GM21825 (cell line): Measurements from ENCODE around the gene ZDHHC24.
A peak's percentile ranks its signal among the peaks of the same experiment; 100 is the strongest.
"Not testable (repeated sequence)": the region's sequence is repeated elsewhere in the genome, so short reads cannot be mapped to it uniquely, and the experiment has no call there.

Experiments used
- ATAC-seq: cut with Tn5 transposase; IDR thresholded peaks from one replicate; pipeline ENCODE4 v1.9.1; 2021; ENCODE audit warnings: mild to moderate bottlenecking, moderate library complexity; ENCODE audit not compliant: unreplicated experiment

ZDHHC24 gene

DNA sequence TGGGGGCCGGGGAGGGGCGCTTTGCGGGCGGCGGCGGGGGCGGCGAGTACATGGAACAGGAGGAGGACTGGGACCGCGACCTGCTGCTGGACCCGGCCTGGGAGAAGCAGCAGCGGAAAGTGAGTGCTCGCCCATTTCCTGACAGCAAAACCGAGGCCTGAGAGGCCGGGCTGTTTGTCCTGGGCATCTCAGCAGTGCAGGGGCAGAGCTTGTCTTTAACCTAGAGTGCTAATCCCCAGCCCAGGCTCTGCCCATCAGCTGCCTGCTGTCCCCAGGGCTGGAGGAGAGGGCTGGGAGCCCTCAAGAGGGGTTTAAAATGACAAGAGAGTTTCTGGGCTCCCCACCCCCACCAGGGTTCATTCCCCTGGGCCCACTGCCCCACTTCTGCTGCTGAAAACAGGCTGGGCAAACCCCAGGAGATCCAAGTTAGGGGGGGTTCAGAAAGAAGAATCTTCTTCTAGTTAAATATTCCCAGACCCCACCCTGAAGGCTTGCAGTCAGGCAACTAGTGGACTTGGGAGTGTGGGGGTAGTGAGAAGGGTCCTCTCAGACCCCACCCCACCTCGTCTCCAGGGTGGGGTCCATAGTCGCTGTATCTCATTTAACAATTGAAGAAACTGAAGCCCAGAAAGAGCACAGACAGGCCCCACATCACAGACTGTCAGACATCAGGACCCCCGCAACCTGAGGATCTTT, 1.3 kb upstream of the ZDHHC24 start:
- ATAC-seq, result no peak

DNA sequence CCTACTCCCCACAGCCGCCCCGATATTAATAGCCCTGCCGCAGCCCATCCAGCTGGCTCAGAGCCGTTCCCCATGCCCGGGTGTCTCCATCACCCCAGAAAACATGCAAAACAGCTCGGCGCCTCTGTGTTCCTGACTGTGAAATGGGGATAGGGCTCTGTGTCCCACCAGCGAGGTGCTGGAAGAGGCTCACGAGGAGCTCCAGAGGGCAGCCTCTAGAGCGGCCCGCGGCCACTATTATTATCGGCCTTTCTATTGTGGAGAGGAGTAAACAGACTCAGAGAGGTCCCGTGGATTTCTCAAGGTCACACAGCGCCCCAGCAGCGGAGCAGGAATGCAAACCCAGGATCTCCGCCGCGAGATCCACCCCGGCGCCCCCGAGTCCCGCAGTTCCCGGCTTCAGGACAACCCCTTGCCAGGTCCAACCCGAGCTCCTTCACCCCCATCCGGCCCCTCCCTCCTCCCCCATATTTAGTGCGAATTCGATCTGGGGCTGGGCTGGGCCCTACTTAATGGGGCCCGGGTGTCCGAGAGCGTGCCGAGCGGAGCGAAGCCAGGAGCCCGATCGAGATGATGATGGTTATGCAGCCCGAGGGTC, 619 bp upstream of the ZDHHC24 start, which contains the start of gene ACTN3:
Gene ACTN3 (plus strand): TSS at position 536 of the 598 bp plus-strand sequence. CDS start 35 bp downstream, at position 571.
- ATAC-seq, result no peak

DNA sequence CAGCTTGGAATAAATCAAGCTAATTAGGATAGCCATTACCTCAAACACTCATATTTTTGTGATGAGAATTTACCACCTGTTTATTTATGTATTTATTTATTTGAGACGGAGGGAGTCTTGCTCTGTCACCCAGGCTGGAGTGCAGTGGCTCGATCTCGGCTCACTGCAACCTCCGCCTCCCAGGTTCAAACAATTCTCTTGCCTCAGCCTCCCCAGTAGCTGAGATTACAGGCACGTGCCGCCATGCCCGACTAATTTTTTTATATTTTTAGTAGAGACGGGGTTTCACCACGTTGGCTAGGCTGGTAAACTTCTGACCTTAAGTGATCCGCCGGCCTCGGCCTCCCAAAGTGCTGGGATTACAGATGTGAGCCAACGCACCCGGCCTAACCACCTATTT, 896 bp downstream of the ZDHHC24 start:
- not testable (repeated sequence) for ATAC-seq

DNA sequence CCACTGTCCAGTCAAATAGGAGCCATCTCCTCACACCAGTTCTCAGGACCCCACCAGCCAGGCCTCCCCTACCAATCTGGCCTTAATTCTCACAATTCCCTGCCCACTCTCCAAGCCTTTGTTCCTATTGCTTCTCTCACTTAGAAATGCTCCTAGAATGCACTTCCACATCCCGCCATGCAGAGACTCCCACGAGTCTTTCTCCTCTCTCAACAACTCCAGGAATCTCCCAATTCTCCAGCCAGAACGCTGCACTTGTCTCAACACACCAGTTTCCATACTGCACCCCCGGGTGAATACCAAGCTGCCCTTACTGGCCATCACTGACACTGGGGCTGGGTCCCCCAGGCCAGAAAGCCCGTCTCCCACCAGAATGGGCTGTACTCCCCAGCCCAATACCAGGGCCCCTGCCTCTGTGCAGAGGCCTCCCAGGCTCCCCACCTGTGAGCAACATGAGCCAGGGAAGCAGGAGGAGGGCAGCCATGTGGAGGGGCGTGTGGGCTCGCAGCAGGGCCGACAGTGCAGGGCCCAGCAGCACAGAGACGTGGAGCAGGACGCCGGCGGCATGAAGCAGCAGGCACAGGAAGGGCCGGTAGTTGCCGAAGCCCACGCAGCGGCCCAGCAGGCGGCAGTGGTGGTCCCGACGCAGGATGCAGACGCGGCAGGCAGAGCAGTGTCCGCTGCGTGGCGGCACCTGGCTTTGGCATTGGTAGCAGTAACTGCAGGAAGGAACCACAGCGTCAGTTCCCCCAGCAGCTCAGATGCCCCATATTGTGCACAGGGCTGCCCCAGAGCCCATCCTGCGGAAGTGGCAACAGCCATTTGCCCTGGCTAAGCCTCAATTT, 2.4 kb downstream of the ZDHHC24 start:
- ATAC-seq, result no peak

DNA sequence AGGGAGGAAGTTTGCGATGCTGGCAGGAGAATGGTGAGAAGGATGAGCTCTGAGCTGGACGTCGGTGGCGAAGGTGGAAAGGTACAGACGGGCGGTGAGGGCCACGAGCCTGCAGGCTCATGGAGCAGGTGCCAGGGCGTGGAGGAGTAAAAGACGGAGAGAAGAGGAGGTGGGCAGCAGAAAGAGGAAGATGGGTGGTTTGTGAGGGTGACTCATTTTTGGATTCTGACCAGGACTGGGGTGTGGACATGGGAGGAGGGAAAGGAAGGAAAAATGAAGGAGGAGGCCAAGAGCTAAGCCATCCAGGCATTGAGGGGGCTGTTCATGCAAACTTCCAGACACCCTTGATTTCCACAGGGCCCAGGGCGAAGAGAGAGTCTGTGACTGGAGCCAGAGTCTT, 3.5 kb downstream of the ZDHHC24 start:
- ATAC-seq, result no peak

DNA sequence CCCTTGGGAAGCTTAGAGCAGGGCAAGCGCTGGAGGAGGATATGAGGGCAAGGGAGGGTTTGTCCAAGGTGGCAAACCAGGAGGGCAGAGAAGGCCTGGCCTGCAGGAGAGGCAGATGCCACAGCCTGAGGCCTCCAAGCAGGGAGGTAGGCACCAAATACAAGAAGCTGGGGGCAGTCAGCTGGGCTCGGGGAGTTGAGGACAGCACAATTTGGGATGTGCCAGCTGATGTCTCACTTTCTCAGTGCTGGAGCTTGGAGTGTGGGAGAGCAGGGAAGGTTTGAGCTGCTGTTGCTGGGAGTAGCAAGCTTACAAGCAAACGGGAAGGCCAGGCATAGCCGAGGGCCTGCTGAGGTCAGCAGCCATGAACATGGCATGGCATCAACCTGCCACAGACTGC, 4.0 kb downstream of the ZDHHC24 start:
- no peak for ATAC-seq

DNA sequence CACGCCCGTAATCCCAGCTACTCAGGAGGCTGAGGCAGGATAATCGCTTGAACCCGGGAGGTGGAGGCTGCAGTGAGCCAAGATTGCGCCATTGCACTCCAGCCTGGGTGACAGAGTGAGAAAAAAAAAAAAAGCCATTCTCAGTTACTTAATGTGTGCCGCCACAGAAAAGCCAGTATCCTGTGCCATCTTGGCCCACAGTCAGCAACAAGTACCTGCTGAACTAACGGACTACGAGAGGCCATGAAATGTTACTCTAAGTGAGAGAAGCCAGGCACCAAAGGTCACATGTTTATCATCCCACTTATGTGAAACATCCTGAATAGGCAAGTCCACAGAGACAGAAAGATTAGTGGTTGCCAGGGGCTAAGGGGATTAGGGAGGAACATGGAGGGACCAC, 5.2 kb downstream of the ZDHHC24 start:
- not testable (repeated sequence) for ATAC-seq

DNA sequence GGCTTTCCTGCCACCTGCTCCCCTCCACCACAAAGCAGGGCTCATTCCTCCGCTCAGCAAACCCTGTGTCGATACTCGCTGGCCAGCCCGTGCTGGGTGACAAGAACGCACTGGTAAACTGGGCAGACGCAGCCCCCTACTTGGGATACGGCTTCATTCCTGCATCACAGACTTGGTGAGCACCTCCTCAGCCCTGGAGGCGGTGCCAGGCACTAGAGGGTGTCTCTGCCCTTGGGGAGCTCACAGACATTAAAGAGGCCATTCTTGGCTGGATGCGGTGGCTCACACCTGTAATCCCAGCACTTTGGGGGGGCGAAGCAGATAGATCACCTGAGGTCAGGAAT, 6.0 kb downstream of the ZDHHC24 start:
- ATAC-seq, result no peak

DNA sequence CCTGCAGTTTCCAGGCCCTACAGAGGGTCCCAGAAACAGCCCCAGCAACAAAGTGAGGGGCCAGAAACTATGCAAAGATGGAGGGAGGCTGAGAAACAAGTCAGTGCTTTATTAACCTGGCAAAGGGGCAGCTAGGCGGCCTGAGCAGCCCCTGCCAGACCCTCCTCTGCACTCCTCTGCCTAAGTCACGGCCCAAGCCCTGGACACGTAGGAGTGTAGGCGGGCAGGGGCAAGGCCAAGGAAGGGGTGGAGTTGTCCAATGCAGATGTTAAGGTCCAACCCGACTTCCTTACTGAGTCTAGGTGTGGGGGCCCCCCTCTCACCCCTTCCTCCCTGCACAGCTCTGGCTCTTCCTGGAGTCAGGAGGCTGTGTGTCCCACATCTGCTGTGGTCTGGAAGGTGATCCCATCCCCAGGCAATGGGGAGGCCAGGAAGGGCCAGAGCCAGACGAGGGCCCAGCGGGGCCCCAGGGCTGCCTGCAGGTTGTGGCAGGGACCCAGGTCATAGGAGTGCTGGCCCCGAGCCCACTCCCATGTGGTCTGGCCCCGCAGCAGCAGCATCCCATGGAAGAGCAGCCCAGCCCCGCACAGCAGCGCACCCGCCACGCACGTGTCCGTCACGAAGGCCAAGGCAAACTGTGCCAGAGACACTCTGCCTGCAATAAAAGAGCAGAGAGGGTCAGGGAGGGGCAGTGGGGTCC, 6.5 kb downstream of the ZDHHC24 start:
- ATAC-seq, result no peak

DNA sequence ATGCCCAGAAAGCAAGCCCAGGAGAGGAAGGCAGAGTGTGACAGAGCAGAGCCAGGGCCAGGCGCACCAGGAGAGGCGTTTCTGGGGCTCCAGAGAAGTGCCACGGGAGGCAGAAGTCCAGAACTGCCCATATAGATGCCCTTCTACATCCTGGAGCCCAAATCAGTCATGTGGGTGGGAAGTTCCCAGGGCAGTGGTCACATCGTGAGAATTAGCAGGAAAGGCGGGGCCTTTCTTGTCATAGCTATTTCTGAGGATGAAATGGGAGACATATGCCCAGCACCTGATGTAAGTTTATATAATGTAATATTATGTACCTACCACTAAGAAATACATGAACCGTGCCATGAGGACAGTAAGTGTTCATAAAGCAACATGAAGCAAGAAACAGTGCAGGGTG, 13.1 kb downstream of the ZDHHC24 start:
- no peak for ATAC-seq

DNA sequence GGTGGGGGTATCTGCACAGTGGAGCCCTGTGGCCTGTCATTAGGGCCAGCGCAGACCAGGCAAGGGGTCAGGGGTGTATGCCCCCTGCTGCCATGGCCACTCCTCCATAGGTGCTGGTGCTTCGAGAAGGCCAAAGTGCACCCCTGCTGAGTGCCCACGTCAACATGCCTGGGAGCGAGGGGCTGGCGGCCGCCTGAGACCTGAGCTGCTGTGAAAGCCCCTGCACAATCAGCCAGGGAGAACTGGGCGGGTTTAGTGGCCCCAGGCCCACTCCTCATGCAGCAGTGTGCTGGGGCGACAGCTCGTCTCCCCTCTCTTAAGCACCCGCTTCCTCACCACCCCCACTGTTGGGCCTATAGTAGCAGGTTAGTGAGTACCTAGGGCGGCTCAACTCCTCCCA, 14.0 kb downstream of the ZDHHC24 start:
- ATAC-seq, result no peak

DNA sequence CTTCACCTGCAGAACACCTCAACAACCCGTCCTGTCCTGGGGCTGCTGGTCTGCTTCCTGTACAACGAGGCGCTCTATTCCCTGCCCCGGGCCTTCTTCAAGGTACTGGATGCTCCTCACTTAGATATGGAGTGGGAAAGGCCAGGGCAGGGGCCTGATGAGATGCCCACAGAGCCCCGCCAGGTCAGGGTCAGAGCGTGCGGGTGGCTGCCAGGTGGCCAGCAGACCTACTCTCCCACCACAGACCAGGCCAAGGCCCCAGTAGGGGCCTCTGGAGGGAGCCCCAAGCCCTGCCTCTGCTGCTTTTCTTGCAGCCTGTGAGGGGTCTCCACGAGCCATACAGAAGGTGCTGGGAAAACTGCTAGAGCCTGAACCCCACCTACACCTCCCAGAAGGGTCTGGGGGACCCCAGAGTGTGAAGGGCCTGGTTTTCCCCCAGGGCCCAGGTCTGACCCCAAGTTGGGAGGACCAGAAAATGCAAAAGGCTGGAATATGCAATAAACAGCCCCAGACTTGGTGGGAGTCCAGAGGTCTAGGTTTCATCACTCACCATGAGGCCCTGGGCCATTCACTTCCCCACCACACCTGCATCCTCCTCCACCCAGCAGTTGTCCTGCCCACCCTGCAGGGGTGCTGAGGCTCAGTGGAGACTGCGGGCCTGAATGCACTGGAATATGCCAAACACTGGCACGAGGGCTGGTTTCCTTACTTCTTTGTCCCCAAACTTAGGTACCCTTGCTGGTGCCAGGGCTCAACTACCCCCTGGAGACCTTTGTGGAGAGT, 14.7 kb downstream of the ZDHHC24 start:
- no peak for ATAC-seq

DNA sequence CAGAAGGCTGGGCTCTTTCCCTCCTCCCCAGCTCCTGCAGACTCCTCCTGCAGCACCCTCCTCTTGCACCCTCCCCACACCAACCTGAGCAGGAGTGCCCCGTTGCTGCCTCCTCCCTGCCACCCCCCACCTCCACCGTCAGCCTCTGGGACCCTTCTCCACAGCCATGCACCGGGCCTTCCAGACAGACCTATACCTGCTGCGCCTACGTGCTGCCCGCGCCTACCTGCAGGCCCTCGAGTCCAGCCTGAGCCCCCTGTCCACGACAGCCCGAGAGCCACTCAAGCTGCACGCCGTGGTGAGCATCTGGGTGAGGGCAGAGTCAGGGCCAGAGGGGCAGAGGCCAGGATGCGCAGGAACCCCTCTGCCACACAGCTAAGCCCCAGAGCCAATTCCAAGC, 16.2 kb downstream of the ZDHHC24 start:
- no peak for ATAC-seq

DNA sequence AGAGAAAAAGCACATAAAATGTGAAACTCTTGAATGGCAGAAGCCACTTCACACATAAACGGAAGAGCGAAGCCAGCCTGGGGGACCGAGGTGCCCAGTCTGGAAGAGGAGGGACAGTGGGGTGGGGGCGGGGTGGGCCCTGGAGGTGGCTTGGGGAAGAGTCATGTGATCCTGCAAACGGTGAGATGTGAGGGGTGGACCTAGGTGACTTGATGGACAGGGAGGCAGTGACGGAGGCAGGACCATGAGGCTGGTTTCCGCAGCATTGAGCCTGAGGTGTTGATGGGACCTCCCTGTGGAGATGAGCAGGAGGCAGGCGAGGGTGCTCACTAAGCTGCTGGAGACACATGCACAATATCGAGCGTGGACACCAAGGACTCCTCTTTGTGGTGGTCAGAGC, 16.8 kb downstream of the ZDHHC24 start:
- no peak for ATAC-seq

DNA sequence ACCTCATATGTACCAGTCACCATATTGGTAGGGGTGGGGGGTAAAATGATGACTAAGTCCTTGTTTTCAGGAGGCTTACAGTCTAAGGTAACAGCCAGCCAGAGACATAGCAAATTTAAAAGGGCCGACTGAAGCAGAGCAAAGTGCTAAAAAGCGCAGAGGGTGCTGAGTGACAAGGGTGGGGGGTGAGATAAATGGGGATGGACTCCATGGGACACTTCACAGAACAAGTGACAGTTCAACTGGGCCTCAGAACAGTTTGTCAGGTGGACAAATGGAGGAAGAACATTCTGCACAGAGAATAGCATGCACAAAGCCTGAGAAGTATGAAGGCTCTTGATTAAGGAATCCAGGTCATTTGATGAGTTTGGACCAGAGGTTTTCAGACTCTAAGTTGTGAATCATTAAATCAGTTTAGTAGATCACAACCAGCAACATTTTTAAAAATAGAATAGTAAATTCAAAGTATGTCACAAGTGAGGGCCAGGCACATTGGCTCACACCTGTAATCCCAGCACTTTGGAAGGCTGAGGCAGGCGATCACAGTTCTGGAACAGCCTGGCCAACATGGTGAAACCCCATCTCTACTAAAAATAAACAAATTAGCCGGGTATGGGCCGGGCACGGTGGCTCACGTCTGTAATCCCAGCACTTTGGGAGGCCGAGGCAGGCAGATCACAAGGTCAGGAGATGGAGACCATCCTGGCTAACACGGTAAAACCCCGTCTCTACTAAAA, 21.4 kb downstream of the ZDHHC24 start:
- no peak for ATAC-seq

DNA sequence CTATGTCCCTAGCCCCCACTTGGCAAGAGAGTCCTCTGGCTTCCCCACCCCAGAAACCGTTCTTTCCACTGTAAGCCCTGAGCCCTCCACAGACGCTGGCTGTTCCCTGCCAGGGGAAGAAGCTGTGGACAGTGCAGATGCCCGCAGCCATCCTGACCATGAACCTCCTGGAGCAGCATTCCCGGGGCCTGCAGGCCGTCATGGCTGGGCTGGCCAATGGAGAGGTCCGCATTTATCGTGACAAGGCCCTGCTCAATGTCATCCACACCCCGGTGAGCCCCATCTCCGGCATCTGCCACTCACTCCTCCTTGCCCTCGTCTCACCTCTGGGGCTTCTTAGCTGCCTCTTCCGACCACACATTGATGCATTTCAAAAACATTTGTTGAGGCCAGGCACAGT, 22.2 kb downstream of the ZDHHC24 start:
- no peak for ATAC-seq

DNA sequence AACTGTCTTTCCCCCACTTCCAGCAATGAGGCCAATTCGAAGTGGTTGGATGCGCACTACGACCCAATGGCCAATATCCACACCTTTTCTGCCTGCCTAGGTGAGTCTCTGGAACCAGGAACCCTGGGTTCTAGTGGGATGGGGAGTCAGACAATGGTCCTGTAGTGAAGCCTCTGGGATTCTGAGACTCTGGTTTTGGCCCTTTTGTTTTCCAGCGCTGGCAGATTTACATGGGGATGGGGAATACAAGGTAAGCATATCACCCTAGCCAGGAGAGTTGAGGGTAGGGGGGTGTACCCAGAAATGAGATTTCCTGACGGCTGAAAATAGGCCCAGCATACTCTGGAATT, 34.9 kb downstream of the ZDHHC24 start:
- no peak for ATAC-seq

DNA sequence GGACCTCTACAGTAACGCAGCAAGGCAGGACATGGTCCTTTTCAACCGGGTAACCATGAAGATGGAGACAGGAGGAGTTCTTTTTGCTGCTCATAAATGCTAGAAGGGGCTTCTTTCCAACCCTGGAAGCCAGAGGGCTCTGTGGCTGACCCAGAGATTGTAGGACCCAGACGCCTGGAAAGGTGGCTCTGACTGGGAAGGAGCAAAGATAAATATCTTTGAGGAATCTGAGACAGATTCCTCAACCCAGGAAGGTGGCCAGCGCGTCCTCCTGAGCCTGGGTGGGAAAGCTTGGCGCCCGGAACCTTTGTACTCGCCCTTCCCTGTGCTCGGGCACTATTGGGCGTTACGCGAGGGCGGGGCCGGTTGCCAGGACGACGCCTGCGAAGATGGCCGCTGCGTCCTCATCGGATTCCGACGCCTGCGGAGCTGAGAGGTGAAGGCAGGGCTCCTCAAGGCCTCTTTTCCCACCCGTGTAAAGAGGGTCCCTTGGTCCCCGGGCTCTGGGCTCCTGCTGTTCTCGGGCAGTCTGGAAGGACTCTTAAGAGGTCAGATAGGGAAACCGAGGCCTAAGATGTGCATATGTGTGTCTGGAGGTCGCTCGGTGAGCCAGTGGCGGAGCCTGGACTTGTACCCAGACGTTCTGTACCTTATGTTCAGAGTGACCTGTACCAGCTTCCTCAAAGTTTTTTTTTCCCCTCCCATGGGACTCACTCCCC, 35.4 kb downstream of the ZDHHC24 start, which contains the start of gene BBS1:
Gene BBS1 (plus strand): TSS at position 365 of the 719 bp plus-strand sequence. CDS start 25 bp downstream, at position 390.
- ATAC-seq, result peak; percentile 89

DNA sequence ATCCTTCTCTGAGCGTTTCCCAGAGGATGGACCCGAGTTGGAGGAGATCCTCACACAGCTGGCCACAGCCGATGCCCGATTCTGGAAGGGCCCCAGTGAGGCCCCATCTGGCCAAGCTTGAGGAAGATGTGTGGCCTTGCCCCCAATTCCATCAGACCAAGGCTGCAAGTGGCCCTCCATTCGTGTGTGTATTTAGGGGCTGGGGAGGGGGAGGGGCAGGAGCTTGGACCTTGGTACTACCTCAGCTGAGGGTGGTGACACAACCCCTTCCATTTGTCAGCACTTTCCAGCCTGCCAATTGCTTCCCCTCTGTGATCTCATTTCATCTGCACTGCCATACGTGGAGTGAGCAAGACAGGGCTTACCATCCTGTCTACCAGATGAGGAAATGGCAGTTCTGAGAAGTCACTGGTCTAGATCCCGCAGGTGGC, 36.7 kb downstream of the ZDHHC24 start:
- no peak for ATAC-seq
